ENCODE measurements around the gene HOXD9. TPM values are rescaled to one million over a fixed set of nuclear protein-coding genes. Genes with fewer than 3 reads are reported as not detected.
A peak's percentile ranks its signal among the peaks of the same experiment; 100 is the strongest.

HOXD9 gene
- polyA plus RNA-seq, 4 donors = 58.0 to 106 (median 69.1) TPM

DNA sequence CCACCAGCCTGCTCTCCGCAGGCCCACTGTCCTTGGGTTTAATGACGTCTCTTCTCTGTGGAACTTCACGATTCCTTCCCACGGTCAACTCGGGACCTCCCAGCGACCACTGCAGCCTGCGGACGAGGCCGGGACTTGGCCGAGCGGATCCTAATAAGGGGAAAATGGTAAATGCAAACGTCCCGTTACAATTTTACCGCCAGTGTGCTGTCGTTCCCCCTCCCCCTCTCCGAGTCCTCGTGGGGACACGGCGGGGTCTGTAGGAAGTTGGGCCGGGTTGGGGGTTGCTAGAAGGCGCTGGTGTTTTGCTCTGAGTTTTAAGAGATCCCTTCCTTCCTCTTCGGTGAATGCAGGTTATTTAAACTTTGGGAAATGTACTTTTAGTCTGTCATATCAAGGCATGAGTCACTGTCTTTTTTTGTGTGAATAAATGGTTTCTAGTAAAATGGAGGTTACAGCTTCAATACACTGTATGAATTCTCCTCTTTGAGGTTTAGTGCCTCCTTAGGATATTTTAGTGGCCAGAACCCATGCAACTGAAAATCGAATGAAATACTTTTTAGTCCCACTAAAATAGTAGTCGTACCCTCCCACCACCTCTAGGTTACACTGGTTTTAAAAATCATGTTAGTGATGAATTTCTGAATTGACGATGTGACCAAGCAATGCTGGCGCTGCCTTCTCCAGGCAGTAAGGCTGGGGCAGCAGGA lies 13.2 kb upstream of the HOXD9 start:
- no peak for DNase-seq (ENCODE audit: low read depth in 4 of 4, low spot score in 3 of 4)

DNA sequence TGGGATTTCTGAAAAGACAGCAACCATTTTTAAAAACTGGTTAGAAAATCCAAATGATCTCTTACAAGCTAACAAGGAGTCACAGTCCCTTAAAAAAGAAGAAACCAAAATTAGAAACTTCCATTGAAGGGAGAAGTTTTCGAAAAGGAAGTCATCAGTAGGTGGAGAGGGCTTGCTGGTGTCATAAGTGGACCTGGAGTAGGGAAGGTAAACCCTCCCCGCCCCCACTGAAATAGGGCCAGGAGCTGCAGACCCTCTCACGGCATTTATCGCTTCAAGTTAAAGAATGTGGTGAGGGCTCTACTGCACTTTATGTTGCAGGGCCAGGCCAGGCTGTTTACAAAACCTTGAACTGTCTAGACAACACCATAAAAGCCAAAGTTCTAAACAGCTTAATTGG lies 12.6 kb upstream of the HOXD9 start:
- DNase-seq (ENCODE audit: low read depth in 4 of 4, low spot score in 3 of 4) = no peak

DNA sequence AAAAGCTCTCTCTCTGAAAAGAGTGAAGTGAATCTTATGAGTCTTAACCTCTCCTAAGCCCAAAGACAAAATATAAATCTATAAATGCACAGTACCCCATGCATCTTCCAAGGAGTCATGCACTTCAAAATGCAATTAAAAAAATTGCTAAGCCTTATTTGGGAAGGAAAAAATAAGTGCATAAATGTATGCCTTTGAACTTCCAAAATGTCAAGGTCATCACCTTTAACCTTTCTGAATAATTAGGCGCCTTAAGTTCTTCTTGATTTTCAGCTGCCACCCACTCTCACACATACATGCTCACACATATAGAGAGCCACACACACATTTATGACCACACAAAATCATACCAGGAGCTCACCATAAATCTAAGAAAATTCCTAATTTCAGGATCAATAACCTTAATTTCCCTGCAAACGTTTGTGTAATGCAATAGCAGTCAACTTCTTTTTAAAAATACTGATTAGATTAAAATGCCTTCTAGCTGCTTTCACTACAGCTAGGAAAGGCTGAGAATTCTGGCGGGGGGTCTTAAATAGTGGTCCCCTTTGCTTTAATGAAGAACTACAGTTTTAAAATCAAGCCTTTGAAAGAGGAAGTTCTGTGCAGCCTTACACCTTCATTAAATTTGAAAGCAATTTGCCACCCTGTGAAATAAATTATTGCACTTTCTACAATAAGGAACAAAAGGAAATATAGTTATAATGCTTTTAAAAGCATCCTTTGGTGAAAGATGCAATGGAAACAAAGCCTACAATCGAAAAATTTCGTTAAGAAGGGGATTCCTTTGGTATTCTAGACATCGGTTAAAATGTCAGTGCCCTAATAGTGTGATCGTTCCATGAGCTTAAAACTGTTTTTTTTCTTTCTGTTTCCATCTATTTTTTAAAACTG lies 11.9 kb upstream of the HOXD9 start:
- no peak for DNase-seq (ENCODE audit: low read depth in 4 of 4, low spot score in 3 of 4)

DNA sequence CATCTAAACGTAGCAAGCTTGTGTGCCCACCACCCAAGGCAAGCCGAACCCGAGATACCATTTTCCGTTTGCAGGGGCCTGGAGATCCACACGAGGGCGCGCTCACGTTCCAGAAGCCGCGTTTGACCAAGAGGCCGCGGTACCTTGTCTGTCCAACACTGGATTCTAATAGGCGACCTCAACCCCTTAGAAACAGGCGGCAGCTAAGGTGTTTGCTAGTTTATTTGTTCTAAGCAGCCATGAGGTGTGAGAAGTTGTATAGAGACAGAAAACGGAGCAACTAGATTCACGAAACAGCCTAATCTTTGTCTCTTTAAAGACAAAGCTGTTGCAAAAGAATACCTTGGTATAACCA lies 11.2 kb upstream of the HOXD9 start:
- DNase-seq (ENCODE audit: low read depth in 4 of 4, low spot score in 3 of 4) = peak in 1 of 4 donors; percentile 86

DNA sequence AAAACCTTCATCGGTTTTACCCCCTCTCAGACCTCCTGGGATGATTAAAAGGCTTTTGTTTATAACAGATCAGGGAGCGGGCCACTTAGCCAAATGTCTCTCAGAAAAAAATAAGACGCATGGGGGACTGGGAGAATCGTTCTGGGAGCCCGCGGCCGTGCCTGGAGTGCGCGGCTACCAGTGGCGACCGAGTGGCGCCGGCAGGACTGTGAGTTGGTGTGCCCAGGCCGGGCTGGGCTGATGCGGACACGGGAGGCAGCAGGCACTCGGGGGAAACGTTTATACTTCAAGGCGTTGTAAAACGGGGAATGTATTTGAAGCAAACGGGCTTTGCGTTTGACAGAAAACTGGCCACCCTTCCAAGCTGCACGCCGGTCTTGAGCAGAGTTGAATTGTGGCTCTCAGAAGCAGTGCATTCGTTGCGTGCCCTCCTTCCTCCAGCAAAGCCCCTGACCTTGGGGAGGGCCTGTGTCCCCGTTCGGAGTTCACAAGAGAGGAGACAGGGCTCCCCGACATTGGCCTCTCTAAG lies 10.6 kb upstream of the HOXD9 start:
- DNase-seq (ENCODE audit: low read depth in 4 of 4, low spot score in 3 of 4) = no peak

DNA sequence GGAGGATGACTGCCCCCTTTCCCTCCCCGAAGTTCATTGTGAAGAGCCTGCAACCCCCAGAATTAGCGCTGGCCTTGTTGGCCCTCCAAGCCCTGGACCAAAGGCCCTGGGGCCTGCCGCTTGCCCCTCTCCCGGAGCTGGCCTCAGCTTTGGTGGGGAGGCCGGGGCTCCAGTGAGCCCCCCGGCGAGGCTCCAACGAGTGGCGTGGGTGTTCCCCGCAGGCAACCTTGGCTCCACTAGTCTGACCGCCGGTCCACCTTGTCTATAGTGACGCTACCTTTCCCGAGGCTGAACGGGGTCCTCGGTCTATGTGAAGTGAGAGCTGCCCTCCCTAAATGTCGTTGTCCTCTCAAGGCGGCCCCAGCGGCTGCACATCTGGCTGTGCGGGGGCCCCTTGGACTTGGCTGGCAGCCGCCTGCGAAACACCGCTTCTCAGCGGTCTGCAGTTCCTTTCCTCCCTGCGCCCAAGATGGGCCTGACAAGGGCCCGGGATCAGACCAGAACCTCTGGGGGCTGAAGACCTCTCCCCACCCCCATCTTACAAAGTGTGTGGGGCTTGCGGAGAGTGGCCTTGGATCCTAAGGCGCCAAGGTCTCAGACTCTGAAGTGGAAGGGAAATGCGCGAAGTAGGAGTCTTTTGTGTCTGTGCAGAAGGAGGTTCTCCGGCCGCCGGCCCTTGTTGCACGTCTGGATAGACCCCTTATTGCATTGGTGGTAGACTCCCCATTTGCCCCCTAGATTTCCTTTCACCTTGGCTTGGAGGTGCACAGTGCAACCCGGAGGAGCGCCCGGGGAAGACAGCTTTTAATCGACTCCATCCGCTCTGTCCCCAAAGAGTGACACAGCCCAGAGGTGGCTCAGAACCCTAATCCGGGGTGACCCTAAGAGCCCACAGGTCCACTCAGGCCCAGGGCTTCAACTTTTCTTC lies 9.9 kb upstream of the HOXD9 start:
- DNase-seq (ENCODE audit: low read depth in 4 of 4, low spot score in 3 of 4) = no peak

DNA sequence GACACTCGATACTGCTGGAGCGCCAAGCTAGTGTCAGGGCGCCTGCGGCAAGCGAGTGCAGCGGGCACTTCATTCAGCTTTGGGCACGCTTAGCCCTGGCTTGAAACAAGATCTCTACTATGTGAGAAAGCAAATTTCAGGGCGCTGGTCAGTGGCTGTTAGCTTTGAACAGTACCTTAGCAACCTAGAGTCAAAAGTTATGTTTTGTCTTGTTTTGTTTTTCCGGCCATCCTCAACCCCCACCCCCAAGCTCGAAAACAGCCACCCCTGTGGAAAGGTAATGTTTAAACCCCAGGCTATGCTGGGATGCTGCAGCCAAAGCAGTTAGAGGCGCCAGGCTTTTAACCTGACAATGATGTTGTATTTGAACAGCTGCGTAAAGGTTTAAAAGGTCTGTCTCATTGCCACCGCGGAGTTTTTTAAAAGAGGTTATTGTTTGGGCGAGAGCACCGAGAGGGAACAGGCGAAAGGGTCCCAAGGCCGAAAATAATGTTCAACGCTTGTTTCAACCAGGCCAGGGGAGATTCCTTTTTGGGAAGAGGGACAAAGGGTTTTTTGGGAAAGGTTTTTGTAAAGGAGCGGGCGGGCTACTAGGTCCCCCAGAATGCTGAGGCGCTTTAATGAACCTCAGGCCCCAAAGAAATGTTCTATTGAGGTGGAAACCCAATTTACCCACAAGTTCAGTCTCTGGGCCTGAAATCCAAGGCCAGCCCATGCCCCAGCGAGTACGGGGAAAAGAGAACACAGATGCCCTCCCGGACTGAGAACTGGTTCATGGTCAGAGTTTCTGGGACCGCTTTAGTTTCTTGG lies 8.2 kb upstream of the HOXD9 start:
- DNase-seq (ENCODE audit: low read depth in 4 of 4, low spot score in 3 of 4) = no peak

DNA sequence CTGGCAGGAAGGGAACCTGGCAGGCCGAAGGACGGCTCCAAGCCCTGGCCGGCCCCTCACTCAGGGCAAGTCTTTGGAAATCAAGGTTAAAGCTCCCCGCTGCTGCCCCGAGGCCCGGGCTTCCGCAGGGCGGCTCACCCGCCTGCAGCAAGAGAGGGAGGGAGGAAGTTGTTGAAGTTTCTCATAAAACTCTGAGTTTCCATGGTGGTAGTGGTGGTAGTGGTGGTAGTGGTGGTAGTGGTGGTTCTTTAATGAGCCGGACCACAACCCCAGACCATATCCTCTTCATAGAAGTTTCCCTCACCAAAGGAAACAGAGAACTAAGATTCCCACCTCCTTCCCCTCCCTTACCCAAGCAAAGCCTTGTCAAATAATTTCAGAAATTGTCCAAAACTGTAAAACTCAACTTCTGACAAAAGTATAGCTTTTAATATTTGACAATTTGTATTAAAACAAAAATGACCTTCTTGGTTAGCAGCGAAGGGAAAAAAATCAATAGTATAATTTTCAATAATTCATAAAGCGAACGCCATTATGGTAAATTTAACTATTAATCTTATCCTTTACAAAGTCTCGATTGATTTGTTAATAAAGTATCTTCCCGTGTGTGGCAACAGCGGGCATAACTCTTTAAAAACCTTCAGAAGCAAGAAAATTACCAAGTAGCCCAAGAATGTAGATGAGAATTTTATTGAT lies 7.4 kb upstream of the HOXD9 start:
- no peak for DNase-seq (ENCODE audit: low read depth in 4 of 4, low spot score in 3 of 4)

DNA sequence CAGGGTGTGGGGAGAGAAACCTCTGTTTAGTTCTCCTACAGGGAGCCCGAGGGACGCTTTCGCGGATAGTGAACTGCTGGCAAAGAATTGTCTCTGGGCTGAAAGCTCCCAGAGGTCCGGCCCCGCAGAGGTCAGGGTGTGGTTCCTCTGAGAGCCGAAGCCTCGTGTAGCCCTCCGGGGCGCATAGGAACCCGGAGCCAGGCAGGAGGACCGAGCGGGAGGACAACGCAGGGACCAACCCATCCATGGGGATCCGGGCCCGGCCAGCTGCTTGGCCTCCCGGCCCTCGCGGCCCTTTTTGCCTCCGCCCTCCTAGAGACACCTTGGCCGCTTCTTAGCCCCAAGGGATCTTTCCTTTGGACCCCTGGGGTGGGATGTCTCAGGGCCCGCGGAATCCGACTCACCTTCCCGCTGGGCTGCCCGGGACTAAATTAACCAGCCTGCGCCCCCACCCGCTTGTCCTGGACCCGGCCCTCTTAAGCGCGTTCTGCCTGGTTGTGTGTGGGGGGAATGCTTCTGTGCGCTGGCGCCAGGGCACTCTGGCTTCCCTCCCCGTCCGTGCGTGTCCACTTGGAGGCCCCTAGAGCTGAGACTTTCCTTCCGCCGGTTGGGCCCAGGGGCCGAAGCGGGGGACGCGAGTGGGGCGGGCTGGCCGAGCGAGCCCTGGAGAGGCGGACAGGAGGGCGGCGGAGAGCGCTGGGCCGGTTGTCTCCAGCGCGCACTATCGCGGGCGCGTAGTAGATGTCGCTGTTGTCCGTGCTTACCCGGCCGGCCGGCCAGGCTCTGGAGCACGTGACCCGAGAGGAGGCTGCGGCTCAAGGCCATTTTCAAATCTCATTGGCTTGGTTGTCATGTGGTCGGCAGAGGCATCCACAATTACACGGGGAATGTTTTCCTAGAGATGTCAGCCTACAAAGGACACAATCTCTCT lies 6.4 kb upstream of the HOXD9 start, which contains the start of gene HOXD10:
Gene HOXD10, plus strand, starts transcription at position 896 of the 931 bp plus-strand sequence. CDS start 56 bp downstream, outside the sequence.
- DNase-seq (ENCODE audit: low read depth in 4 of 4, low spot score in 3 of 4) = no peak

DNA sequence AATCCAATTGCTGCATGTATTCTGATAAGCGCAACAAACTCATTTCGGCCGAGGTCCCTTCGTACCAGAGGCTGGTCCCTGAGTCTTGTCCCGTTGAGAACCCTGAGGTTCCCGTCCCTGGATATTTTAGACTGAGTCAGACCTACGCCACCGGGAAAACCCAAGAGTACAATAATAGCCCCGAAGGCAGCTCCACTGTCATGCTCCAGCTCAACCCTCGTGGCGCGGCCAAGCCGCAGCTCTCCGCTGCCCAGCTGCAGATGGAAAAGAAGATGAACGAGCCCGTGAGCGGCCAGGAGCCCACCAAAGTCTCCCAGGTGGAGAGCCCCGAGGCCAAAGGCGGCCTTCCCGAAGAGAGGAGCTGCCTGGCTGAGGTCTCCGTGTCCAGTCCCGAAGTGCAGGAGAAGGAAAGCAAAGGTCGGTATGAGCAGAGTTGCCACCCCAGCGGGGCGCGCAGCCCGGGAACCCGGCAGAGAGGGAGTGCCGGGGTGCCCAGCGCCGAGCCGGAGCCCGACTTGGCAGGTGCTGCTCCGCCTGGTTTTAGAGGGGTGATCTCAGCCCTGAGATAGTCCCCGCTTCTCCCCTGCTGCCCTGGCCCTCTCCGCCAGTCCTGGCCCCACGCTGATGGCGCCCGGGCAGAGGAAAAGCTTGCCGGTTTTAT lies 5.2 kb upstream of the HOXD9 start:
- no peak for DNase-seq (ENCODE audit: low read depth in 4 of 4, low spot score in 3 of 4)

DNA sequence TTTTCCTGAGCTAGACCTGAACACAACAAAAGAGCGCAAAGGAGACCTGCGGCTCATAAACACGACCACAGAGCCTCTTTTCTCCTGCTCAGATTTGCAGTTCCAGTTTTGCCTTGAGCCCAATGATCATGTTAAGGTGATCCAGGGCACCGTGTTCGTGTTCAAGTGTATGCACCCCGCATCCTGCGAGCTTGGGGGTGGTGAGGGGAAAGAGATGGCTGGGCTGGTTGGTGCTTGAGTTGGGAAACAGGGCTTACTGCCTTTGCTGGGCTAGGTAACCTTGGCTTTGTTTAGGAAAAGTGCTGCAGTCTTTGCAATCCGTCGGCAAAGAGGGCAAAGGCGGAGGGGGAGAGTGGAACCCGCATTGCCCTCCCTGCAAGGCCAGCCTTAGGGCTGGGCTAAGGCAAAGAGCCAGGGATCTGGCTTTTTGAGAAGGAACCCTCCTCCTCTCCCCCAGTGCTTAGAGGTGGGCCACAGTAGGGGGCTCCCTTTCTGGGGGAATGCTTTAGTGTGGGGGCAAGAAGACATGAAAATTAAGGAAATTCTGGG lies 4.6 kb upstream of the HOXD9 start:
- DNase-seq (ENCODE audit: low read depth in 4 of 4, low spot score in 3 of 4) = no peak

DNA sequence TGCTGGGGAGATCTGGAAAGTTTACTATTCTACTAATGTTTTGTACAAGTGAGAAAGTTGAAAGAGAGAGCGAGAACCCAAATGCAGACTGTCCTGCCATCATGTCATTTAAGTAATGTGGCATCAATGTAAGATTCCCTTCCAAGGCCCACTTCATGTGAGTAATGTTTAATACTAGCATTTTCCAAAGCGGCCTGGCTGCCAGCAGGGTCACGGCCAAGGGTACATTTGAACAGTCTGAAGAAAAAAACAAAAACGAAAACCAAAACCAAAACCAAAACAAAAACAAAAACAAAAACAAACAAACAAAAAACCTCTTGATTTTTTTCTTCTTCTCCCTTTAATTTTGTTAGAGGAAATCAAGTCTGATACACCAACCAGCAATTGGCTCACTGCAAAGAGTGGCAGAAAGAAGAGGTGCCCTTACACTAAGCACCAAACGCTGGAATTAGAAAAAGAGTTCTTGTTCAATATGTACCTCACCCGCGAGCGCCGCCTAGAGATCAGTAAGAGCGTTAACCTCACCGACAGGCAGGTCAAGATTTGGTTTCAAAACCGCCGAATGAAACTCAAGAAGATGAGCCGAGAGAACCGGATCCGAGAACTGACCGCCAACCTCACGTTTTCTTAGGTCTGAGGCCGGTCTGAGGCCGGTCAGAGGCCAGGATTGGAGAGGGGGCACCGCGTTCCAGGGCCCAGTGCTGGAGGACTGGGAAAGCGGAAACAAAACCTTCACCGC lies 3.7 kb upstream of the HOXD9 start:
- no peak for DNase-seq (ENCODE audit: low read depth in 4 of 4, low spot score in 3 of 4)

DNA sequence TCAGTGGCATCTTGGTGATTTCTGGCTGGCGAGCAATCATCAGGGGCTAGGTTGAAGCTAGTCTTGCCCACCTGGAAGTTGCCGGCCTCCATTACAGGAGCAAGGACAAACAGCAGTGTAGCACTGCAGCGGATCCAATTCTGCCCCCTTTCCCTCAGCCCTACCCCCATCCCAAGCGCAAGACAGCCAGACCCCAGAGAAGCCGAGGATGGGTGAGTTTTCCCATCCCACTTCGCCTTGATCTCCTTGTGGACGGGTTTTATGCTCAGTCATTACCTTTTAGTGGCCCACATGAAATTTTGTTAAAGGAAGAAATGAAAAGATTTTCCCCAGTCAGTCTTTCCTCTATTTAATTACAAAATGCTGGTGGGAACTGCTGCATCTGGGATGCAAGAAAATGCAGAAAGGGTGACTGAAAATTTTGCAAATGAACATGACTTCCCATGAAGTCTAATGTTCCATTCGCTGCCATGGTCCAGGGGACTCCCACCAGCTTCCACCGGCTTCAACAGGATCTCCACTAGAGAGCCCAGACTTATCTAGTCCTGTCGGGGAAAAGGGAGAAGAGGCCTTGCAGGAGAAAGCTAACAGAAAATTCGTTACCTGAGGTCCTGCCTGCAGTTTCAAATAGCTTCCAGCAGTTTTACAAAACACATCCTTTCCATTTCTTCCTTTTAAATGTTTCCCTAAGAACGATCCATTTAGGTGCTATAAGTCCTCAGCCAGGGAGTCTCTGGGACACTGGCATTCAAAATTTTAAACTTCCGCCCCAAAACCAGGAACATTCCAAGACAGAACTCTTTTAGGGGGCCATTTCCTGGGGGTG lies 1.9 kb upstream of the HOXD9 start:
- no peak for DNase-seq (ENCODE audit: low read depth in 4 of 4, low spot score in 3 of 4)

DNA sequence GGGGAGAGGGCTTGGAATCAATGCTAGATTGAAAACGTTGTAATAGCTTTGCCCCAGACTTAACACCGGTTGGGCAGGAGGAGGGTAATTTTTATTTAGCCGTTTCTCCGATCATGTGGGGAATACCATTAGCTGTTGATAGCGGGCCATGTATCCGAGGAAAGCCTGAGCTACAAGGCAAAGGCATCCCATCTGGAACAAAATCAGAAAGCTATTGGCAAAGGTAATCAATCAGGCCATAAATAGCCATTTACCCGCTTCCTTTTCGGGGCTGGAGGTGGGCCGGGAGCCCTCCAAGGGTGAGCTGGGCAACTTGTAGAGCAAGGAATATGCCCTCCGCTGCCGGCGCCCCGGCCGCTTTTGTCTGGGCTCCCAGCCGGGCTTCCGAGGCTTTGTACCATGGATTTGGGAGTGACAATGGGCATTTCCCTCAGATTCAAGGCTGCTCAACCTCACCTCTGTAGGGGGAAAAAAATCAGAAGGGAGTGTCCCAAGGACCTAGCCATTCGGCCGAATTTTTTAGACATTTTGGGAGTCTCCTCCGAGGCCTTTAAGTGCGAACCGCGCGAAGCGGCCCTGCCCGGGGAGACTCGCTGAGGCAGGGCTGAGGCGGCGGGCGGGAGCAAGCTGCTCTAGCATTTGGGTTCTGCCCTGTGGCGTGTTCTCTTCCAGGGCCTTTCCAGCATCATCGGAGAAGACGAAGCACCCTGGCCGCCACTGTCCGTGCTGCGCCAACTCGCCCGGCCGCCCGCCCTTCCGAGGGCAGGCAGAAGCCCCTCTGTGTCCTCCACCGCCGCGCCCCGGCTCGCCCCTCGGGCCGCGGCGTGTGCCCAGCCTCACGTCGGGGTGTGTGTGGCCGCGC lies 1.1 kb upstream of the HOXD9 start:
- DNase-seq (ENCODE audit: low read depth in 4 of 4, low spot score in 3 of 4) = no peak

Data from left renal pelvis (tissue), 4 donors.